SK-N-SH (cell line): ENCODE measurements around the gene SBF2. TPM values are rescaled to one million over a fixed set of nuclear protein-coding genes. Genes with fewer than 3 reads are reported as not detected.

Source experiments
- CTCF ChIA-PET: fragments of 300-600, 350-600 bp; formaldehyde crosslinking; extraction: SDS; loops from one replicate; lab custom pipeline; 2021; lab: Yijun Ruan, JAX
- POLR2A ChIA-PET: fragments of 350-600 bp; sonication (Branson Sonifier 250); formaldehyde crosslinking; extraction: SDS; loops from one replicate; lab custom pipeline; 2020; ENCODE audit warnings: antibody characterized with exemption, inconsistent platforms; lab: Yijun Ruan, JAX
- DNase-seq: peaks from one replicate; pipeline ENCODE4 v3.0.0; 2012
- H2AFZ ChIP-seq: fragments of 200-600 bp; sonication (generic); 2 replicates; pipeline ENCODE4 v1.8.1; 2016; ENCODE audit warnings: antibody characterized with exemption, mild to moderate bottlenecking, low read depth
- H3F3A ChIP-seq: fragments of 200-600 bp; sonication (generic); replicated peaks from 2 replicates; pipeline ENCODE3; 2016; ENCODE audit warnings: antibody characterized with exemption, mild to moderate bottlenecking; ENCODE audit not compliant: insufficient read depth
- H3K27ac ChIP-seq, 2 experiments: fragments of 200-500 bp in 1 of 2; fragments of 200-600 bp in 1 of 2; sonication (Bioruptor generic) in 1 of 2; sonication (generic), shearing (Covaris generic) in 1 of 2; 2 replicates each; pipeline versions ENCODE4 v1.5.1 to v1.6.1; 2014 to 2016; ENCODE audit warnings: low read depth in 2 of 2, inconsistent platforms in 1 of 2, low read length in 1 of 2, mild to moderate bottlenecking in 1 of 2, mixed read lengths in 1 of 2
- H3K27me3 ChIP-seq: fragments of 200-600 bp; sonication (generic), shearing (Covaris generic); 2 replicates; pipeline ENCODE4 v1.6.1; 2016; ENCODE audit warnings: mixed run types; ENCODE audit not compliant: insufficient read depth
- H3K36me3 ChIP-seq, 2 experiments: fragments of 200-500 bp in 1 of 2; fragments of 200-600 bp in 1 of 2; sonication (Bioruptor generic) in 1 of 2; sonication (generic) in 1 of 2; replicated peaks in 1 of 2; 2 replicates each; pipeline versions ENCODE3 to v1.5.1; 2014 to 2016; ENCODE audit warnings: low read length in 1 of 2, mild to moderate bottlenecking in 1 of 2; ENCODE audit not compliant: insufficient read depth in 2 of 2, control insufficient read depth in 1 of 2
- H3K4me1 ChIP-seq, 2 experiments: fragments of 200-500 bp in 1 of 2; fragments of 200-600 bp in 1 of 2; sonication (Bioruptor generic) in 1 of 2; sonication (generic), shearing (Covaris generic) in 1 of 2; 2 replicates each; pipeline versions ENCODE4 v1.5.1 to v1.6.1; 2014 to 2016; ENCODE audit warnings: low read depth in 1 of 2, low read length in 1 of 2, mixed run types in 1 of 2; ENCODE audit not compliant: insufficient read depth in 2 of 2, control insufficient read depth in 1 of 2
- H3K4me2 ChIP-seq: fragments of 200-600 bp; sonication (generic), shearing (Covaris generic); 2 replicates; pipeline ENCODE4 v1.6.1; 2017; ENCODE audit warnings: mixed run types
- H3K4me3 ChIP-seq, 2 experiments: fragments of 200-500 bp in 1 of 2; fragments of 200-600 bp in 1 of 2; sonication (Bioruptor generic) in 1 of 2; sonication (generic), shearing (Covaris generic) in 1 of 2; 2 replicates each; pipeline versions ENCODE4 v1.5.1 to v1.8.1; 2014 to 2016; ENCODE audit warnings: low read depth in 2 of 2, inconsistent platforms in 1 of 2, low read length in 1 of 2, mild to moderate bottlenecking in 1 of 2, mixed read lengths in 1 of 2, moderate library complexity in 1 of 2
- H3K79me2 ChIP-seq: fragments of 200-600 bp; sonication (generic); 2 replicates; pipeline ENCODE4 v1.8.1; 2017; ENCODE audit warnings: mild to moderate bottlenecking; ENCODE audit not compliant: insufficient read depth
- H3K9ac ChIP-seq: fragments of 200-600 bp; sonication (generic); 2 replicates; pipeline ENCODE4 v1.6.1; 2017; ENCODE audit warnings: mixed run types
- H3K9me2 ChIP-seq: fragments of 200-600 bp; sonication (generic); 2 replicates; pipeline ENCODE4 v1.6.1; 2017; ENCODE audit warnings: mixed run types
- H3K9me3 ChIP-seq: fragments of 200-600 bp; sonication (generic); 2 replicates; pipeline ENCODE4 v1.6.1; 2017; ENCODE audit warnings: mixed run types, mild to moderate bottlenecking, moderate library complexity
- H4K20me1 ChIP-seq: fragments of 200-600 bp; sonication (generic); 2 replicates; pipeline ENCODE4 v1.6.1; 2017; ENCODE audit warnings: mild to moderate bottlenecking, mixed run types; ENCODE audit not compliant: insufficient read depth
- CHD2 ChIP-seq: fragments of 150-350 bp; IDR thresholded peaks from 2 replicates; pipeline ENCODE4 v1.6.1; 2018; ENCODE audit warnings: low read length; ENCODE audit not compliant: partially characterized antibody
- FOSL2 ChIP-seq: IDR thresholded peaks from 2 replicates; pipeline ENCODE4 v1.4.0; 2012; ENCODE audit warnings: low read depth, mild to moderate bottlenecking, moderate library complexity, borderline replicate concordance
- FOXM1 ChIP-seq: IDR thresholded peaks from 2 replicates; pipeline ENCODE4 v1.4.0; 2012; ENCODE audit warnings: low read depth, mild to moderate bottlenecking
- JUND ChIP-seq: IDR thresholded peaks from 2 replicates; pipeline ENCODE4 v1.4.0; 2012
- MEF2A ChIP-seq: IDR thresholded peaks from 2 replicates; pipeline ENCODE4 v1.4.0; 2012; ENCODE audit warnings: low read depth, borderline replicate concordance
- NRF1 ChIP-seq: IDR thresholded peaks from 2 replicates; pipeline ENCODE4 v1.6.1; 2012; ENCODE audit warnings: low read depth, mild to moderate bottlenecking, low read length
- RCOR1 ChIP-seq: fragments of 150-350 bp; IDR thresholded peaks from 2 replicates; pipeline ENCODE4 v1.6.1; 2017; ENCODE audit warnings: antibody characterized with exemption, low read length
- TCF12 ChIP-seq: IDR thresholded peaks from 2 replicates; pipeline ENCODE4 v1.4.0; 2012
- TEAD4 ChIP-seq: IDR thresholded peaks from 2 replicates; pipeline ENCODE4 v1.4.0; 2012; ENCODE audit warnings: mild to moderate bottlenecking, borderline replicate concordance; ENCODE audit not compliant: insufficient read depth
- YY1 ChIP-seq: IDR thresholded peaks from 2 replicates; pipeline ENCODE4 v1.4.0; 2012; ENCODE audit warnings: low read depth, mild to moderate bottlenecking
- WGBS: methylation state at CpG from one replicate; pipeline ENCODE4 v1.1.6; 2017; ENCODE audit warnings: low lambda C conversion rate; 5-methylcytosine and 5-hydroxymethylcytosine counted together
- polyA plus RNA-seq, 3 experiments: library from polyadenylated mRNA; depleted of rRNA; stranded (reverse); fragments of >200 nt; gene quantifications; 2 replicates each; pipeline ENCODE4 v1.2.3, GENCODE V29; 2012
- TF ChIP-seq, protein P1 (sequence below): IDR thresholded peaks from 2 replicates; pipeline ENCODE4 v1.6.1; 2012; ENCODE audit warnings: mild to moderate bottlenecking, low read depth, low read length, moderate library complexity
- TF ChIP-seq, protein P2 (sequence below): IDR thresholded peaks from 2 replicates; pipeline ENCODE4 v1.4.0; 2012; ENCODE audit warnings: low read depth, borderline replicate concordance
- TF ChIP-seq, protein P3 (sequence below): IDR thresholded peaks from 2 replicates; pipeline ENCODE4 v1.4.0; 2012; ENCODE audit warnings: low read depth, borderline replicate concordance
- TF ChIP-seq, protein P4 (sequence below): fragments of 150-350 bp; IDR thresholded peaks from 2 replicates; pipeline ENCODE4 v1.6.1; 2017; ENCODE audit warnings: antibody characterized with exemption, low read length, low read depth, borderline replicate concordance

Gene SBF2
- polyA plus RNA-seq, 1 of the 3 experiments (the other 2 are of a cell fraction) = 23.0 TPM

DNA sequence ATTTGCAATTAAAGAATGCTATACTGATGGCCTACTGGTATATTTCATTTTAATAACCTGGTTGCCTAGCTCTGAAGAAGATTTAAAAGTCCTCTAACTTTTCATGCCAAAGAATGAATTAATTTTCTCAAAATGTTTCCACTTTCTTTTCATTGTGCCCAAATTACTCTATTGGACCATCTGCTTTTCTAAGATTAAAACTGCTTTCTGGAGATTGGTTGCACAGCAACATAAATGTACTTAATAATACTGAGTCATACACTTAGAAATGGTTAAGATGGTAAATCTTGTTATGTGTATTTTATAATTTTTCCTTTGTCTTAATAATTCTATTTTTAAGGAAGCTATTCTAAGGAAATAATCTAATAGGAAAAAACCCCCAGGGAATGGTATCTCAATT lies 479.9 kb downstream of the SBF2 start:
- H3K36me3 ChIP-seq = peaks cover 11 to 15% of the 10 kb centered on the region in 2 experiments
- no peaks in the 10 kb centered on the region for H3K27me3 ChIP-seq
- H4K20me1 ChIP-seq = no peaks in the 10 kb centered on the region
- ChIA-PET CTCF (interaction anchor here (0.7 to 0.8 kb wide), 2 partner anchors 15 to 20 kb away, joined by 3 read pairs; no protein-coding TSS in a partner anchor), POLR2A (no interaction called here)
- peaks cover 17% of the 10 kb centered on the region for H3F3A ChIP-seq
- H3K4me3 ChIP-seq = no peak overlapping the region
- peak overlapping the region in 1 of 2 experiments; percentile 74; a peak in 2 of 4 replicates for H3K27ac ChIP-seq
- no peak overlapping the region for H3K9ac ChIP-seq
- H3K4me1 ChIP-seq = no peaks in the 10 kb centered on the region; a peak in 2 of 4 replicates
- H3K4me2 ChIP-seq = no peak overlapping the region
- TF ChIP-seq FOXM1 = no peak
- H3K9me2 ChIP-seq = no peaks in the 10 kb centered on the region
- no peak for DNase-seq
- no peaks in the 10 kb centered on the region for H3K9me3 ChIP-seq
- H3K79me2 ChIP-seq = no peaks in the 10 kb centered on the region
- H2AFZ ChIP-seq = no peak overlapping the region

DNA sequence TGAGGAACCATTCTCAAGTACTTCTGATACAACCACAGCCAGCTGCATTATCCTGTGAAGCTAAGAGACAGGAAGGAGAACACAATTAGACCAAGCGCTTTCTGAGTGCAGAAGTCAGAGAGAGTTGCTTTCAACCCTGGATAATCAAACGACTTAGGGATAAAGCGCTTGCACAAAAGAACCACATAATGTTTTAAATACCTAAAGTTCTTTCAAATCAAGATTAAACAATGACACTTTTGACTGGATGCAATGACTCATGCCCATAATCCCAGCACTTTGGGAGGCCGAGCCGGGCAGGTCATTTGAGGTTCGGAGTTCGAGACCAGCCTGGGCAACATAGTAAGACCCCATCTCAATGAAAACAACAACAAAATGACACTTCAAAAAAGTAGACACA lies 485.1 kb downstream of the SBF2 start:
- Histone ChIP-seq H4K20me1 (no peaks in the 10 kb centered on the region), H3K27ac (no peak overlapping the region), H3K9ac (no peak overlapping the region), H3K4me2 (no peak overlapping the region), H3K4me1 (peaks cover 1 to 2% of the 10 kb centered on the region in 2 experiments; a peak in 2 of 4 replicates), H3K4me3 (no peak overlapping the region), H2AFZ (no peak overlapping the region), H3K36me3 (peaks cover 22 to 23% of the 10 kb centered on the region in 2 experiments), H3F3A (peaks cover 9% of the 10 kb centered on the region), H3K79me2 (no peaks in the 10 kb centered on the region), H3K27me3 (no peaks in the 10 kb centered on the region), H3K9me3 (no peaks in the 10 kb centered on the region), H3K9me2 (no peaks in the 10 kb centered on the region)
- WGBS = 92% methylated on average over 7 of the region's 7 CpGs
- no peak for DNase-seq
- ChIA-PET POLR2A (no interaction called here), CTCF (interaction anchor here (1.0 kb wide), 1 partner anchor 12 kb away, joined by 3 read pairs; no protein-coding TSS in a partner anchor)
- TF ChIP-seq FOSL2 = 0 out of 2 replicates have a peak, but pooled peaks have one; percentile 7
- TF ChIP-seq RCOR1 = no peak

DNA sequence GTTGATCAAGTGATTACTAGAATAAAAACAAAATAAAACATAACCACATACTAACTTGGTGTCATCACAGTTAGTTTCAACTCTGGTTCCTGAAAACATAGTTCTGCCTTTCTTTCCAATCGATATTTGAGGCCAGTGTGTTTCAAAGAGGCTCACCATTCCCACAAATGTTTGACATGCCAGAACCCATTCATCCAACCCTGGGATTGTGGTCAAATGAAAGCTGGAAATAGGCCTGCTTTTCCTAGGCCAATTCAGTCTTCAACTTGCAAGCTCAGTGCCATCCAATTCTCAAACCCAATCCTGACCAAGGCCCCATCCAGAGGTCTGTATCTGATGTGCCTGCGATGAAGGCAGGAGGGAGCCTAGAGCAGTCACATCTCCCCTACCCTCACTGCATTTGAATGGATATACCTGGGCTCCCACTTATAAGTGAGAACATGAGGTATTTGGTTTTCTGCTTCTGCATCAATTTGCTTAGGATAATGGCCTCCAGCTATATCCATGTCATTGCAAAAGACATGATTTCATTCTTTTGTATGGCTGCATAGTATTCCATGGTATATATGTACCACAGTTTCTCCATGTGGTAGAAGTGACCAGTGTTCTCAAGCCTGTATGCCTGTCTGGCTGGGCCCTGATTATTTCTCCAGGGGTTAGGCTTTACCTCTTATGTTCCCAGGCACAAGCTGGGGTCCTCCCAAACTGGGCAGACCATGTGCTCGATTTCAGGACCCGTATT lies 486.9 kb downstream of the SBF2 start:
- ChIA-PET POLR2A (no interaction called here), CTCF (interaction anchor here (1.9 kb wide), 1 partner anchor 49 kb away, joined by 4 read pairs; no protein-coding TSS in a partner anchor)
- no peaks in the 10 kb centered on the region for H3K9me3 ChIP-seq
- H3K27me3 ChIP-seq = no peaks in the 10 kb centered on the region
- peaks cover 17% of the 10 kb centered on the region for H3F3A ChIP-seq
- no peak overlapping the region for H3K27ac ChIP-seq
- peaks cover 18 to 19% of the 10 kb centered on the region in 2 experiments for H3K36me3 ChIP-seq
- H3K4me2 ChIP-seq = no peak overlapping the region
- no peaks in the 10 kb centered on the region for H3K9me2 ChIP-seq
- no peaks in the 10 kb centered on the region for H3K79me2 ChIP-seq
- H3K4me1 ChIP-seq = peaks cover 9 to 19% of the 10 kb centered on the region in 2 experiments
- no peak overlapping the region for H2AFZ ChIP-seq
- no peak for DNase-seq
- H3K4me3 ChIP-seq = no peak overlapping the region
- H3K9ac ChIP-seq = no peak overlapping the region
- no peaks in the 10 kb centered on the region for H4K20me1 ChIP-seq
- 96% methylated on average over 4 of the region's 4 CpGs for WGBS
- no peak for TF ChIP-seq JUND
- TF ChIP-seq MEF2A = no peak
- TF ChIP-seq, protein P1, sequence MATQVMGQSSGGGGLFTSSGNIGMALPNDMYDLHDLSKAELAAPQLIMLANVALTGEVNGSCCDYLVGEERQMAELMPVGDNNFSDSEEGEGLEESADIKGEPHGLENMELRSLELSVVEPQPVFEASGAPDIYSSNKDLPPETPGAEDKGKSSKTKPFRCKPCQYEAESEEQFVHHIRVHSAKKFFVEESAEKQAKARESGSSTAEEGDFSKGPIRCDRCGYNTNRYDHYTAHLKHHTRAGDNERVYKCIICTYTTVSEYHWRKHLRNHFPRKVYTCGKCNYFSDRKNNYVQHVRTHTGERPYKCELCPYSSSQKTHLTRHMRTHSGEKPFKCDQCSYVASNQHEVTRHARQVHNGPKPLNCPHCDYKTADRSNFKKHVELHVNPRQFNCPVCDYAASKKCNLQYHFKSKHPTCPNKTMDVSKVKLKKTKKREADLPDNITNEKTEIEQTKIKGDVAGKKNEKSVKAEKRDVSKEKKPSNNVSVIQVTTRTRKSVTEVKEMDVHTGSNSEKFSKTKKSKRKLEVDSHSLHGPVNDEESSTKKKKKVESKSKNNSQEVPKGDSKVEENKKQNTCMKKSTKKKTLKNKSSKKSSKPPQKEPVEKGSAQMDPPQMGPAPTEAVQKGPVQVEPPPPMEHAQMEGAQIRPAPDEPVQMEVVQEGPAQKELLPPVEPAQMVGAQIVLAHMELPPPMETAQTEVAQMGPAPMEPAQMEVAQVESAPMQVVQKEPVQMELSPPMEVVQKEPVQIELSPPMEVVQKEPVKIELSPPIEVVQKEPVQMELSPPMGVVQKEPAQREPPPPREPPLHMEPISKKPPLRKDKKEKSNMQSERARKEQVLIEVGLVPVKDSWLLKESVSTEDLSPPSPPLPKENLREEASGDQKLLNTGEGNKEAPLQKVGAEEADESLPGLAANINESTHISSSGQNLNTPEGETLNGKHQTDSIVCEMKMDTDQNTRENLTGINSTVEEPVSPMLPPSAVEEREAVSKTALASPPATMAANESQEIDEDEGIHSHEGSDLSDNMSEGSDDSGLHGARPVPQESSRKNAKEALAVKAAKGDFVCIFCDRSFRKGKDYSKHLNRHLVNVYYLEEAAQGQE = no peak
- TF ChIP-seq CHD2 = no peak
- TF ChIP-seq YY1 = no peak
- TF ChIP-seq TEAD4 = no peak
- no peak for TF ChIP-seq NRF1
- TF ChIP-seq, protein P2, sequence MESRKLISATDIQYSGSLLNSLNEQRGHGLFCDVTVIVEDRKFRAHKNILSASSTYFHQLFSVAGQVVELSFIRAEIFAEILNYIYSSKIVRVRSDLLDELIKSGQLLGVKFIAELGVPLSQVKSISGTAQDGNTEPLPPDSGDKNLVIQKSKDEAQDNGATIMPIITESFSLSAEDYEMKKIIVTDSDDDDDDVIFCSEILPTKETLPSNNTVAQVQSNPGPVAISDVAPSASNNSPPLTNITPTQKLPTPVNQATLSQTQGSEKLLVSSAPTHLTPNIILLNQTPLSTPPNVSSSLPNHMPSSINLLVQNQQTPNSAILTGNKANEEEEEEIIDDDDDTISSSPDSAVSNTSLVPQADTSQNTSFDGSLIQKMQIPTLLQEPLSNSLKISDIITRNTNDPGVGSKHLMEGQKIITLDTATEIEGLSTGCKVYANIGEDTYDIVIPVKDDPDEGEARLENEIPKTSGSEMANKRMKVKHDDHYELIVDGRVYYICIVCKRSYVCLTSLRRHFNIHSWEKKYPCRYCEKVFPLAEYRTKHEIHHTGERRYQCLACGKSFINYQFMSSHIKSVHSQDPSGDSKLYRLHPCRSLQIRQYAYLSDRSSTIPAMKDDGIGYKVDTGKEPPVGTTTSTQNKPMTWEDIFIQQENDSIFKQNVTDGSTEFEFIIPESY = no peak
- TF ChIP-seq, protein P3, sequence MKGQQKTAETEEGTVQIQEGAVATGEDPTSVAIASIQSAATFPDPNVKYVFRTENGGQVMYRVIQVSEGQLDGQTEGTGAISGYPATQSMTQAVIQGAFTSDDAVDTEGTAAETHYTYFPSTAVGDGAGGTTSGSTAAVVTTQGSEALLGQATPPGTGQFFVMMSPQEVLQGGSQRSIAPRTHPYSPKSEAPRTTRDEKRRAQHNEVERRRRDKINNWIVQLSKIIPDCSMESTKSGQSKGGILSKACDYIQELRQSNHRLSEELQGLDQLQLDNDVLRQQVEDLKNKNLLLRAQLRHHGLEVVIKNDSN = no peak
- TF ChIP-seq, protein P4, sequence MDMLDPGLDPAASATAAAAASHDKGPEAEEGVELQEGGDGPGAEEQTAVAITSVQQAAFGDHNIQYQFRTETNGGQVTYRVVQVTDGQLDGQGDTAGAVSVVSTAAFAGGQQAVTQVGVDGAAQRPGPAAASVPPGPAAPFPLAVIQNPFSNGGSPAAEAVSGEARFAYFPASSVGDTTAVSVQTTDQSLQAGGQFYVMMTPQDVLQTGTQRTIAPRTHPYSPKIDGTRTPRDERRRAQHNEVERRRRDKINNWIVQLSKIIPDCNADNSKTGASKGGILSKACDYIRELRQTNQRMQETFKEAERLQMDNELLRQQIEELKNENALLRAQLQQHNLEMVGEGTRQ = no peak
- no peak for TF ChIP-seq TCF12
